ENCODE data around the gene CBFA2T3.

Gene CBFA2T3

DNA sequence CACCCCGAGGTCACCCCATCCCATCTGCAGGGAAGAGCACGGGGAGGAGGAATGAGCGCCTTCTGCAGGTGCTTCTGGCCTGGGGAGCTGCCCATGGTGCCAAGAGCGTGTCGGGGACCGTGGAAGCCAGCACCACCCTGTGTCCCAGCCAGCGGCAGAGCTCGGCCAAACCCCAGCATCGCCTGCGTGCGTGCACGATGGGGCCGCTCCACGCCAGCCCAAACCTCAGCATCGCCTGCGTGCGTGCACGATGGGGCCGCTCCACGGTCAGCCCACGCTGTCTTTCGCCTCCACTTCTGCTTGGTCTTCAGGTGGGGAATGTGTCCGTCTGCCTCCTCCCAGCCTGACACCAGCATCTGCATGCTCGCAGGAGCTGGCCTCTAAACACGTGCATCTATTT is 134.2 kb downstream of the CBFA2T3 start:
- H3K79me2 ChIP-seq (ENCODE audit: insufficient read depth, low read length), result no peaks in the 10 kb centered on the region
- H3K9ac ChIP-seq (ENCODE audit: low read depth, low read length, poor library complexity, severe bottlenecking), result no peak overlapping the region
- no peak overlapping the region for H2AFZ ChIP-seq (ENCODE audit: low read length)
- H4K20me1 ChIP-seq (ENCODE audit: insufficient read depth, low read length, poor library complexity, severe bottlenecking), result no peaks in the 10 kb centered on the region
- H3K9me2 ChIP-seq (replicated peaks; ENCODE audit: low read depth, low read length), result no peaks in the 10 kb centered on the region
- no peaks in the 10 kb centered on the region for H3F3A ChIP-seq (ENCODE audit: low read depth)
- no peaks in the 10 kb centered on the region for H3K9me3 ChIP-seq (ENCODE audit: insufficient read depth, low read depth, low read length)
- no peaks in the 10 kb centered on the region for H3K27me3 ChIP-seq (ENCODE audit: insufficient read depth, low read length, poor library complexity, severe bottlenecking)
- no peak overlapping the region for H3K4me3 ChIP-seq (ENCODE audit: low read length, poor library complexity, severe bottlenecking)
- no peaks in the 10 kb centered on the region for H3K4me1 ChIP-seq (ENCODE audit: insufficient read depth, low read length, poor library complexity, severe bottlenecking)
- no peaks in the 10 kb centered on the region for H3K36me3 ChIP-seq (ENCODE audit: insufficient read depth, low read length)
- no peak overlapping the region for H3K4me2 ChIP-seq (ENCODE audit: low read depth, low read length, poor library complexity, severe bottlenecking)
- TF ChIP-seq EZH2phosphoT487 (IDR thresholded peaks at IDR 0.05; ENCODE audit: borderline replicate concordance), result no peak
- TF ChIP-seq CTCF (conservative IDR thresholded peaks at IDR 0.05; ENCODE audit: low read length), result no peak

DNA sequence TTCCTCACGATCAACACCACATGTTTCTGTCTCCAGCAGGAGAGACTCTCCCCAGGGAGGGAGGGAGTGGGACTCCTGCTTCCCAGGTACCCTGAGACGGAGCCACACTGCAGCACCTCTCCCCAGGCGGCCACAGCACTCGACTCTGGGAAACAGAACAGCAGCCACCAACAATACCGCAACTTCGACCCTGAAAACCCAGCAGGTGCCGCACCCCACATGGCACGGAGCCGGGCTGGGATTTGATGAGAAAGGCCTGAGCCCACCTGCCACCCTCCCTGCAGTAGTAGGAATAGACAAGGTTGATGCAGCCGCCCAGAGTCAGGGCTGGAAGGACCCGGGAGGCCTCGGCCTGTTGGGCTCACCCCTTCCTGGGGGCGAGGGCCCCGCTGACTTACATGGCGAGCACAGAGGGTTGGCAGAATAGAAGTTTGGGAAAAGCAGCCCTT is 134.7 kb downstream of the CBFA2T3 start:
- H4K20me1 ChIP-seq (ENCODE audit: insufficient read depth, low read length, poor library complexity, severe bottlenecking), result no peaks in the 10 kb centered on the region
- no peak overlapping the region for H3K4me2 ChIP-seq (ENCODE audit: low read depth, low read length, poor library complexity, severe bottlenecking)
- no peaks in the 10 kb centered on the region for H3K4me1 ChIP-seq (ENCODE audit: insufficient read depth, low read length, poor library complexity, severe bottlenecking)
- H3K27me3 ChIP-seq (ENCODE audit: insufficient read depth, low read length, poor library complexity, severe bottlenecking), result no peaks in the 10 kb centered on the region
- no peak overlapping the region for H3K4me3 ChIP-seq (ENCODE audit: low read length, poor library complexity, severe bottlenecking)
- no peaks in the 10 kb centered on the region for H3K36me3 ChIP-seq (ENCODE audit: insufficient read depth, low read length)
- H2AFZ ChIP-seq (ENCODE audit: low read length), result no peak overlapping the region
- no peaks in the 10 kb centered on the region for H3K79me2 ChIP-seq (ENCODE audit: insufficient read depth, low read length)
- no peaks in the 10 kb centered on the region for H3K9me2 ChIP-seq (replicated peaks; ENCODE audit: low read depth, low read length)
- TF ChIP-seq CTCF (conservative IDR thresholded peaks at IDR 0.05; ENCODE audit: low read length), result no peak
- no peak for TF ChIP-seq EZH2phosphoT487 (IDR thresholded peaks at IDR 0.05; ENCODE audit: borderline replicate concordance)
- H3K9ac ChIP-seq (ENCODE audit: low read depth, low read length, poor library complexity, severe bottlenecking), result no peak overlapping the region
- no peaks in the 10 kb centered on the region for H3K9me3 ChIP-seq (ENCODE audit: insufficient read depth, low read depth, low read length)
- H3F3A ChIP-seq (ENCODE audit: low read depth), result no peaks in the 10 kb centered on the region

GRCh38 chr16:88841521-88842307 is 135.3 kb downstream of the CBFA2T3 start:
- no peak overlapping the region for H3K4me2 ChIP-seq (ENCODE audit: low read depth, low read length, poor library complexity, severe bottlenecking)
- H3K27me3 ChIP-seq (ENCODE audit: insufficient read depth, low read length, poor library complexity, severe bottlenecking), result no peaks in the 10 kb centered on the region
- H3F3A ChIP-seq (ENCODE audit: low read depth), result no peaks in the 10 kb centered on the region
- H3K79me2 ChIP-seq (ENCODE audit: insufficient read depth, low read length), result no peaks in the 10 kb centered on the region
- no peak overlapping the region for H2AFZ ChIP-seq (ENCODE audit: low read length)
- H4K20me1 ChIP-seq (ENCODE audit: insufficient read depth, low read length, poor library complexity, severe bottlenecking), result no peaks in the 10 kb centered on the region
- H3K36me3 ChIP-seq (ENCODE audit: insufficient read depth, low read length), result no peaks in the 10 kb centered on the region
- H3K9me3 ChIP-seq (ENCODE audit: insufficient read depth, low read depth, low read length), result no peaks in the 10 kb centered on the region
- H3K9ac ChIP-seq (ENCODE audit: low read depth, low read length, poor library complexity, severe bottlenecking), result no peak overlapping the region
- no peak for TF ChIP-seq EZH2phosphoT487 (IDR thresholded peaks at IDR 0.05; ENCODE audit: borderline replicate concordance)
- no peaks in the 10 kb centered on the region for H3K4me1 ChIP-seq (ENCODE audit: insufficient read depth, low read length, poor library complexity, severe bottlenecking)
- no peak overlapping the region for H3K4me3 ChIP-seq (ENCODE audit: low read length, poor library complexity, severe bottlenecking)
- H3K9me2 ChIP-seq (replicated peaks; ENCODE audit: low read depth, low read length), result no peaks in the 10 kb centered on the region

All from Loucy (cell line).